ENCODE results near the gene LYRM9. TPM values are rescaled to one million over a fixed set of nuclear protein-coding genes. Genes with fewer than 3 reads are reported as not detected.
"Not testable (repeated sequence)": the region's sequence is repeated elsewhere in the genome, so short reads cannot be mapped to it uniquely, and the experiment has no call there.

LYRM9 gene
- total and polyA plus RNA-seq, 11 donors: 3.9 to 25.2 (median 9.7) TPM

GRCh38 chr17:27848931-27849330 is 44.2 kb downstream of the LYRM9 start:
- no peaks in the 10 kb centered on the region for H3K4me1 ChIP-seq
- TF ChIP-seq CTCF (IDR thresholded peaks at IDR 0.05): no peak
- TF ChIP-seq POLR2A (IDR thresholded peaks at IDR 0.05): no peak
- H3K36me3 ChIP-seq: no peaks in the 10 kb centered on the region
- intact Hi-C loops (cut with DNase I): no loop called here
- H3K9me3 ChIP-seq: no peaks in the 10 kb centered on the region
- DNase-seq: no peak
- WGBS, 4 donors: 88 to 93% (median 91%) methylated on average over 3 of the region's 3 CpGs
- no peak for ATAC-seq
- H3K4me3 ChIP-seq: no peak overlapping the region
- H3K27me3 ChIP-seq: no peaks in the 10 kb centered on the region
- H3K27ac ChIP-seq: no peak overlapping the region

- WGBS, 4 donors: 86 to 96% (median 88%) methylated on average over 11 of the region's 11 CpGs
- H3K4me3 ChIP-seq; intact Hi-C loops (cut with DNase I); H3K4me1 ChIP-seq; H3K27ac ChIP-seq; H3K9me3 ChIP-seq; ATAC-seq; H3K27me3 ChIP-seq; H3K36me3 ChIP-seq; DNase-seq: not testable (repeated sequence)
These were observed 46.3 kb downstream of the LYRM9 start for GRCh38 chr17:27846808-27847307.

- 71 to 86% (median 81%) methylated on average over 23 of the region's 23 CpGs for WGBS, 4 donors
- Histone ChIP-seq H3K27ac (no peak overlapping the region), H3K4me1 (no peaks in the 10 kb centered on the region), H3K9me3 (no peaks in the 10 kb centered on the region), H3K4me3 (no peak overlapping the region), H3K36me3 (no peaks in the 10 kb centered on the region), H3K27me3 (no peaks in the 10 kb centered on the region)
- no peak for ATAC-seq
- intact Hi-C loops (cut with DNase I): no loop called here
- no peak for TF ChIP-seq CTCF (IDR thresholded peaks at IDR 0.05)
- no peak for TF ChIP-seq POLR2A (IDR thresholded peaks at IDR 0.05)
- DNase-seq: no peak
These were observed 47.0 kb downstream of the LYRM9 start for GRCh38 chr17:27846042-27846655.

DNA sequence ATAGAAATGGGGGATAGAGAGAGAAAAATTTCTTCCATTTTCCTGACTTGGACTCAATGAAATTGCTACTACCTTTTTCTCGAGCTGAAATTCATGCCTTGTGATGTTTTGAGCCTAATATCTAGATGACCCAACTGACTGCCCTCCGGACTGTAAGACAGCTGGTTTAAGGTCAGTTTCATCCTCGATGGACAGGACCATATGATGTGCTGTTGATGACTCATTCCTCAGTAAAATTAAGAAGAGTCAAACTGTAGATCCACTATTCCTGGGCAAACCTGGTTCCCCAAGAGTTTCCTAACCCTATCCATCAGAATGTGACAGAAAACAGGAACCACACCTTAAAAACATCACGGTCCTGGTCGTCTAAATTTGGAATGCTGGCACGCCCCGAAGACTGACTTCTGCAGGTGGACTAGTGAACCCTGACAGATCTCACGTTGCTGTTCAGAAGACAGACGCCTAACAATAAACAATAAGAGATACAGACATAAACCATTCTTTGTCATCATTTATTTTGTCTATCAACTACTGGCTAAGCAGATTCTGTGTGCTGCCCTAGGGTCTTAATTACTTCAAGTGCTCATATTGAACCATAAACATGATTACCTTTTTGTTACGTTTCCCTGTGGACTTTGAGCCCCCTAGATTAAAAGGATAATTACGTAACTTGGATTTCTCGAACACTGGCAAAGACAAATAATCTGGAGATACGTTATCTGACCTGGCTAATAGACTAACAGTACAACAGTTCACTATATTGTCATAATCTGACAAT is 47.7 kb downstream of the LYRM9 start:
- no peaks in the 10 kb centered on the region for H3K27me3 ChIP-seq
- no peak for TF ChIP-seq CTCF (IDR thresholded peaks at IDR 0.05)
- no peak for TF ChIP-seq POLR2A (IDR thresholded peaks at IDR 0.05)
- intact Hi-C loops (cut with DNase I): no loop called here
- 68 to 71% (median 69%) methylated on average over 13 of the region's 13 CpGs for WGBS, 4 donors
- ATAC-seq (no peak), DNase-seq (no peak)
- H3K36me3 ChIP-seq: no peaks in the 10 kb centered on the region
- no peak overlapping the region for H3K4me3 ChIP-seq
- no peaks in the 10 kb centered on the region for H3K4me1 ChIP-seq
- no peaks in the 10 kb centered on the region for H3K9me3 ChIP-seq
- no peak overlapping the region for H3K27ac ChIP-seq

Data from heart left ventricle (tissue), 16 donors.